ENCODE results near the gene TBC1D16. TPM values are rescaled to one million over a fixed set of nuclear protein-coding genes. Genes with fewer than 3 reads are reported as not detected.

TBC1D16 gene
- polyA plus RNA-seq, 1 experiment, result 9.0 TPM

DNA sequence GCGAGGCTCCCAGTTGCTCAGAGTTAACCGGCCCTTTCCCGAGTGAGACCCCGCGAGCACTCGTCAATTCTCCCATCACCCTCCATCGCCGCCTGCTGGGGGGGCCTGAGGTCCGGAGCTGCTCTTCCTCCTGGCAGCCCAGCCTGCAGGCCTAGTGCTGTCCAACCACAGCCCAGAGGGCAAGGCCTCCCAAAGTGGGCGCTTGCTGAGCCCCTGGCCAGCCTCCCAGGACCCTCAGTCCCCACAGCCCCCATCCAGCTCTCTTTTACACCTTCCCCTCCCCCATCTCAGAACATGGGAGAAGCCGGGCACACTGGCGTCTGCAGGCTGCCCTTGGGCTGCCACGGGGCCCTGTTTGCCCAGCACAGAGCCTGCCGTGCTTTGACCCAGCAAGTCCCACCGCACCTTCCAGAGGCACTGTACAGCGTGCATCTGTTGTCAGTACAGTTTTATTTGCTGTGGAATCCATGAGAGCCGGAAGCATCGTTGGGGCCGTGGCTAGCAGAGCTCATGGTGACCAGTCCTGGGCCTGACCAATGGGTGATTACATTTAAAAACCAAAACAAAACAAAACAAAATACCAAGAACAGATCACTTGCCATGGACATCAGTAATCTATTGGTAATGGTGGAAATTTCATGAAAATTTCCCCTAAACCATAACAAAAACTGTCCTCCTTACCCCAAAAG, 100.3 kb downstream of the TBC1D16 start:
- peaks cover 3% of the 10 kb centered on the region for H3K36me3 ChIP-seq (ENCODE audit: control insufficient read depth, insufficient read depth, low read length)
- CTCF ChIA-PET, result interaction anchor here (0.9 to 1.6 kb wide), 2 partner anchors 15 to 193 kb away, joined by 3 to 5 read pairs; no protein-coding TSS in a partner anchor
- H3K4me3 ChIP-seq (ENCODE audit: low read depth, low read length), result no peak overlapping the region
- H3K27me3 ChIP-seq (ENCODE audit: control insufficient read depth, insufficient read depth, low read length), result peaks cover 11% of the 10 kb centered on the region; the same call in 1 of the 2 replicates
- POLR2A ChIA-PET, result no interaction called here
- no peak for DNase-seq (ENCODE audit: low read depth)
- no peak for TF ChIP-seq CTCF (IDR thresholded peaks at IDR 0.05; ENCODE audit: insufficient read depth, low read depth, low read length)

GRCh38 chr17:79934653-79934970, 101.1 kb downstream of the TBC1D16 start:
- Histone ChIP-seq H3K27me3 (ENCODE audit: control insufficient read depth, insufficient read depth, low read length) (peaks cover 14% of the 10 kb centered on the region), H3K36me3 (ENCODE audit: control insufficient read depth, insufficient read depth, low read length) (peaks cover 1% of the 10 kb centered on the region; the same call in 1 of the 2 replicates), H3K4me3 (ENCODE audit: low read depth, low read length) (no peak overlapping the region)
- no peak for DNase-seq (ENCODE audit: low read depth)
- ChIA-PET CTCF (no interaction called here), POLR2A (no interaction called here)
- no peak for TF ChIP-seq CTCF (IDR thresholded peaks at IDR 0.05; ENCODE audit: insufficient read depth, low read depth, low read length)

DNA sequence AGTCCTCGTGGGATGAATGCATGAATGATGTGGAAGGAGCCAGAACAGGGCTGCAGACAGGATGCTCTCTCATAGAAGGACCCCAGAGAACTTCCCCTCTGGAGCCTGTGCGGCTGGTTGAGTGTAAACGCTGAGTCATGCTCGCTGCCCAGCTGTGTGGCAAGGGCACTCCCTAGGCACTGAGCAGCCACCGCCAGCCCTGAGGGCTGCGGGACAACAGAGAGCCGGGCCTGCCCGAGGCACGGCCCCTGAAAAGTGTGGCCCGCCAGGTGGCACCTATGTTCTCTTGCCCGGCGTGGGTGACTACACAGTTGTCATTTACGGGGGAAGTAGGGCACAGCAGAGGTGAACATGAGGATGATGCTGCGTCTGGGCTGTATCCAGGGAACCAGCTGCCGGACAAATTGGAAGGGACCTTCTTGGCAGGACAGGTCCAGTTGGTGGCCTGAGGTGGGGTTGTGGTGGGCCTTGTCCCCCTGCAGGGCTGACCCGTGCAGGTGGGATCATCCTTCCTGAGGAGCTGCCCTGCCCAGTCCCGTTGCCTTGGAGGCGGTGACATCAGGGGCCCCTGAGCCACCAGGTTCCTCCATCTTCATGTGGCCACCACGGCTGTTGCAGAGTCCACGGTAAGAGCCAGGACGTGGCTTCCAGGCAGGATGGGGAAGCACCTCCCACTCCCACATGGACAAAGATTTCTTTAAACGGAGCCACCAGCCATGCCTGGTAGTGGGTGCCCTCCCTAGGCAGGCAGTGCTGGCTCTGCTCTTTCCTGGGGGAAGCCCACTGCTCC, 101.6 kb downstream of the TBC1D16 start:
- no peak overlapping the region for H3K4me3 ChIP-seq (ENCODE audit: low read depth, low read length)
- ChIA-PET CTCF (no interaction called here), POLR2A (no interaction called here)
- no peak for TF ChIP-seq CTCF (IDR thresholded peaks at IDR 0.05; ENCODE audit: insufficient read depth, low read depth, low read length)
- no peaks in the 10 kb centered on the region; the same call in 1 of the 2 replicates for H3K36me3 ChIP-seq (ENCODE audit: control insufficient read depth, insufficient read depth, low read length)
- no peak for DNase-seq (ENCODE audit: low read depth)
- peaks cover 18% of the 10 kb centered on the region for H3K27me3 ChIP-seq (ENCODE audit: control insufficient read depth, insufficient read depth, low read length)

GRCh38 chr17:79932451-79933306, 103.0 kb downstream of the TBC1D16 start:
- H3K4me3 ChIP-seq (ENCODE audit: low read depth, low read length), result no peak overlapping the region
- no peak for TF ChIP-seq CTCF (IDR thresholded peaks at IDR 0.05; ENCODE audit: insufficient read depth, low read depth, low read length)
- peaks cover 23% of the 10 kb centered on the region for H3K27me3 ChIP-seq (ENCODE audit: control insufficient read depth, insufficient read depth, low read length)
- H3K36me3 ChIP-seq (ENCODE audit: control insufficient read depth, insufficient read depth, low read length), result no peaks in the 10 kb centered on the region
- ChIA-PET POLR2A (no interaction called here), CTCF (no interaction called here)
- DNase-seq (ENCODE audit: low read depth), result no peak

GRCh38 chr17:79931817-79932309, 103.8 kb downstream of the TBC1D16 start:
- Histone ChIP-seq H3K36me3 (ENCODE audit: control insufficient read depth, insufficient read depth, low read length) (no peaks in the 10 kb centered on the region), H3K27me3 (ENCODE audit: control insufficient read depth, insufficient read depth, low read length) (peaks cover 24% of the 10 kb centered on the region), H3K4me3 (ENCODE audit: low read depth, low read length) (no peak overlapping the region)
- CTCF ChIA-PET, result no interaction called here
- POLR2A ChIA-PET, result no interaction called here
- no peak for DNase-seq (ENCODE audit: low read depth)
- no peak for TF ChIP-seq CTCF (IDR thresholded peaks at IDR 0.05; ENCODE audit: insufficient read depth, low read depth, low read length)
